SK-N-SH (cell line): ENCODE measurements around the gene TRIP6. TPM values are rescaled to one million over a fixed set of nuclear protein-coding genes. Genes with fewer than 3 reads are reported as not detected.

Experiments used
- CTCF ChIA-PET: fragments of 300-600, 350-600 bp; formaldehyde crosslinking; extraction: SDS; loops from one replicate; lab custom pipeline; 2021; lab: Yijun Ruan, JAX
- POLR2A ChIA-PET: fragments of 350-600 bp; sonication (Branson Sonifier 250); formaldehyde crosslinking; extraction: SDS; loops from one replicate; lab custom pipeline; 2020; ENCODE audit warnings: antibody characterized with exemption, inconsistent platforms; lab: Yijun Ruan, JAX
- DNase-seq: peaks from one replicate; pipeline ENCODE4 v3.0.0; 2012
- H2AFZ ChIP-seq: fragments of 200-600 bp; sonication (generic); 2 replicates; pipeline ENCODE4 v1.8.1; 2016; ENCODE audit warnings: antibody characterized with exemption, mild to moderate bottlenecking, low read depth
- H3F3A ChIP-seq: fragments of 200-600 bp; sonication (generic); replicated peaks from 2 replicates; pipeline ENCODE3; 2016; ENCODE audit warnings: antibody characterized with exemption, mild to moderate bottlenecking; ENCODE audit not compliant: insufficient read depth
- H3K27ac ChIP-seq, 2 experiments: fragments of 200-500 bp in 1 of 2; fragments of 200-600 bp in 1 of 2; sonication (Bioruptor generic) in 1 of 2; sonication (generic), shearing (Covaris generic) in 1 of 2; 2 replicates each; pipeline versions ENCODE4 v1.5.1 to v1.6.1; 2014 to 2016; ENCODE audit warnings: low read depth in 2 of 2, inconsistent platforms in 1 of 2, low read length in 1 of 2, mild to moderate bottlenecking in 1 of 2, mixed read lengths in 1 of 2
- H3K27me3 ChIP-seq: fragments of 200-600 bp; sonication (generic), shearing (Covaris generic); 2 replicates; pipeline ENCODE4 v1.6.1; 2016; ENCODE audit warnings: mixed run types; ENCODE audit not compliant: insufficient read depth
- H3K36me3 ChIP-seq, 2 experiments: fragments of 200-500 bp in 1 of 2; fragments of 200-600 bp in 1 of 2; sonication (Bioruptor generic) in 1 of 2; sonication (generic) in 1 of 2; replicated peaks in 1 of 2; 2 replicates each; pipeline versions ENCODE3 to v1.5.1; 2014 to 2016; ENCODE audit warnings: low read length in 1 of 2, mild to moderate bottlenecking in 1 of 2; ENCODE audit not compliant: insufficient read depth in 2 of 2, control insufficient read depth in 1 of 2
- H3K4me1 ChIP-seq, 2 experiments: fragments of 200-500 bp in 1 of 2; fragments of 200-600 bp in 1 of 2; sonication (Bioruptor generic) in 1 of 2; sonication (generic), shearing (Covaris generic) in 1 of 2; 2 replicates each; pipeline versions ENCODE4 v1.5.1 to v1.6.1; 2014 to 2016; ENCODE audit warnings: low read depth in 1 of 2, low read length in 1 of 2, mixed run types in 1 of 2; ENCODE audit not compliant: insufficient read depth in 2 of 2, control insufficient read depth in 1 of 2
- H3K4me2 ChIP-seq: fragments of 200-600 bp; sonication (generic), shearing (Covaris generic); 2 replicates; pipeline ENCODE4 v1.6.1; 2017; ENCODE audit warnings: mixed run types
- H3K4me3 ChIP-seq, 2 experiments: fragments of 200-500 bp in 1 of 2; fragments of 200-600 bp in 1 of 2; sonication (Bioruptor generic) in 1 of 2; sonication (generic), shearing (Covaris generic) in 1 of 2; 2 replicates each; pipeline versions ENCODE4 v1.5.1 to v1.8.1; 2014 to 2016; ENCODE audit warnings: low read depth in 2 of 2, inconsistent platforms in 1 of 2, low read length in 1 of 2, mild to moderate bottlenecking in 1 of 2, mixed read lengths in 1 of 2, moderate library complexity in 1 of 2
- H3K79me2 ChIP-seq: fragments of 200-600 bp; sonication (generic); 2 replicates; pipeline ENCODE4 v1.8.1; 2017; ENCODE audit warnings: mild to moderate bottlenecking; ENCODE audit not compliant: insufficient read depth
- H3K9ac ChIP-seq: fragments of 200-600 bp; sonication (generic); 2 replicates; pipeline ENCODE4 v1.6.1; 2017; ENCODE audit warnings: mixed run types
- H3K9me2 ChIP-seq: fragments of 200-600 bp; sonication (generic); 2 replicates; pipeline ENCODE4 v1.6.1; 2017; ENCODE audit warnings: mixed run types
- H3K9me3 ChIP-seq: fragments of 200-600 bp; sonication (generic); 2 replicates; pipeline ENCODE4 v1.6.1; 2017; ENCODE audit warnings: mixed run types, mild to moderate bottlenecking, moderate library complexity
- H4K20me1 ChIP-seq: fragments of 200-600 bp; sonication (generic); 2 replicates; pipeline ENCODE4 v1.6.1; 2017; ENCODE audit warnings: mild to moderate bottlenecking, mixed run types; ENCODE audit not compliant: insufficient read depth
- ELF1 ChIP-seq: IDR thresholded peaks from 2 replicates; pipeline ENCODE4 v1.4.0; 2012
- EP300 ChIP-seq, 2 experiments: IDR thresholded peaks; 2 replicates each; pipeline versions ENCODE4 v1.4.0 to v1.6.1; 2012; ENCODE audit warnings: borderline replicate concordance in 1 of 2, low read depth in 1 of 2, low read length in 1 of 2
- EZH2phosphoT487 ChIP-seq: fragments of 200-600 bp; sonication (generic); IDR thresholded peaks from 2 replicates; pipeline ENCODE4 v1.6.1; 2017; ENCODE audit warnings: low read depth, mixed run types, mild to moderate bottlenecking, antibody characterized with exemption, moderate library complexity, borderline replicate concordance
- FOXJ3 ChIP-seq: sonication (generic); formaldehyde crosslinking; IDR thresholded peaks from 2 replicates; pipeline ENCODE4 v1.5.1; 2020; ENCODE audit warnings: mild to moderate bottlenecking, missing genetic modification reagents
- GABPA ChIP-seq: IDR thresholded peaks from 2 replicates; pipeline ENCODE4 v1.4.0; 2012; ENCODE audit warnings: low read depth, mild to moderate bottlenecking
- GATA2 ChIP-seq: sonication (generic); formaldehyde crosslinking; IDR thresholded peaks from 2 replicates; pipeline ENCODE4 v1.5.0; 2020; ENCODE audit warnings: mild to moderate bottlenecking, missing genetic modification reagents
- IRF3 ChIP-seq: fragments of 150-350 bp; IDR thresholded peaks from 2 replicates; pipeline ENCODE4 v1.6.1; 2016; ENCODE audit warnings: mild to moderate bottlenecking, low read depth, low read length
- JUND ChIP-seq: IDR thresholded peaks from 2 replicates; pipeline ENCODE4 v1.4.0; 2012
- NFIC ChIP-seq: IDR thresholded peaks from 2 replicates; pipeline ENCODE4 v1.4.0; 2012; ENCODE audit warnings: borderline replicate concordance
- RAD21 ChIP-seq: IDR thresholded peaks from 2 replicates; pipeline ENCODE4 v1.6.1; 2012; ENCODE audit warnings: mild to moderate bottlenecking, low read length
- SMC3 ChIP-seq: IDR thresholded peaks from 2 replicates; pipeline ENCODE4 v1.6.1; 2012; ENCODE audit warnings: low read depth, low read length, improper control_type of control experiment
- WGBS: methylation state at CpG from one replicate; pipeline ENCODE4 v1.1.6; 2017; ENCODE audit warnings: low lambda C conversion rate; 5-methylcytosine and 5-hydroxymethylcytosine counted together
- polyA plus RNA-seq, 3 experiments: library from polyadenylated mRNA; depleted of rRNA; stranded (reverse); fragments of >200 nt; gene quantifications; 2 replicates each; pipeline ENCODE4 v1.2.3, GENCODE V29; 2012

The TRIP6 gene
- polyA plus RNA-seq, 1 of the 3 experiments (the other 2 are of a cell fraction): 6.5 TPM

GRCh38 chr7:100865938-100866728, 1.1 kb upstream of the TRIP6 start:
- Histone ChIP-seq H3K4me3 (no peak overlapping the region), H3K9me3 (no peaks in the 10 kb centered on the region), H3K4me2 (peak overlapping the region; percentile 25; the same call in 1 of the 2 replicates), H2AFZ (peak overlapping the region; percentile 0; the same call in 1 of the 2 replicates), H3F3A (peaks cover 22% of the 10 kb centered on the region), H3K4me1 (peaks cover 2 to 19% of the 10 kb centered on the region in 2 experiments; a peak in 3 of 4 replicates), H4K20me1 (no peaks in the 10 kb centered on the region), H3K79me2 (no peaks in the 10 kb centered on the region), H3K27me3 (no peaks in the 10 kb centered on the region), H3K9me2 (no peaks in the 10 kb centered on the region), H3K36me3 (peaks cover 12 to 13% of the 10 kb centered on the region in 2 experiments), H3K27ac (peak overlapping the region in 1 of 2 experiments; percentile 43; a peak in 1 of 4 replicates), H3K9ac (peak overlapping the region; percentile 31; the same call in 1 of the 2 replicates)
- CTCF ChIA-PET: interaction anchor here (1.1 kb wide), 1 partner anchor 14 kb away, joined by 9 read pairs; the partner anchor contains the start of gene SLC12A9
- POLR2A ChIA-PET: interaction anchor here (1.1 kb wide), 1 partner anchor 9 kb away, joined by 5 read pairs; the partner anchor contains the start of gene SRRT
- TF ChIP-seq RAD21 (no peak), GABPA (no peak), EZH2phosphoT487 (no peak), NFIC (peak; percentile 82)
- 86% methylated on average over 37 of the region's 46 CpGs for WGBS
- peak; percentile 63 for DNase-seq

GRCh38 chr7:100866729-100867039, 503 bp upstream of the TRIP6 start:
- ChIA-PET CTCF (interaction anchor here (1.1 kb wide), 1 partner anchor 15 kb away, joined by 9 read pairs; the partner anchor contains the start of gene SLC12A9), POLR2A (no interaction called here)
- 94% methylated on average over 5 of the region's 5 CpGs for WGBS
- peak overlapping the region; percentile 31; the same call in 1 of the 2 replicates for H3K9ac ChIP-seq
- DNase-seq: peak; percentile 38
- no peak for TF ChIP-seq IRF3
- no peak for TF ChIP-seq SMC3
- no peak for TF ChIP-seq FOXJ3
- TF ChIP-seq ELF1: no peak
- no peak for TF ChIP-seq EP300 (IDR thresholded peaks at IDR 0.05; ENCODE audit: borderline replicate concordance in 1 of 2, low read depth in 1 of 2, low read length in 1 of 2)
- no peak for TF ChIP-seq JUND
- no peak for TF ChIP-seq GABPA
- TF ChIP-seq GATA2: no peak
- no peaks in the 10 kb centered on the region for H3K9me3 ChIP-seq
- peaks cover 8 to 12% of the 10 kb centered on the region in 2 experiments for H3K36me3 ChIP-seq
- H3K79me2 ChIP-seq: no peaks in the 10 kb centered on the region
- no peaks in the 10 kb centered on the region for H3K27me3 ChIP-seq
- H2AFZ ChIP-seq: peak overlapping the region; percentile 0; the same call in 1 of the 2 replicates
- peaks cover 22% of the 10 kb centered on the region for H3F3A ChIP-seq
- H3K9me2 ChIP-seq: no peaks in the 10 kb centered on the region
- no peak overlapping the region for H3K4me3 ChIP-seq
- H4K20me1 ChIP-seq: no peaks in the 10 kb centered on the region
- peak overlapping the region in 1 of 2 experiments; percentile 43; a peak in 1 of 4 replicates for H3K27ac ChIP-seq
- H3K4me1 ChIP-seq: peaks cover 2 to 19% of the 10 kb centered on the region in 2 experiments; a peak in 3 of 4 replicates
- H3K4me2 ChIP-seq: peak overlapping the region; percentile 25; the same call in 1 of the 2 replicates
